Suprapubic skin (tissue), 4 donors: ENCODE results near the gene AP2B1.

ENCODE experiments used
- EP300 ChIP-seq: sonication (generic); formaldehyde crosslinking; IDR thresholded peaks from one replicate; pipeline ENCODE4 v1.6.1; 2017; ENCODE audit warnings: antibody characterized with exemption
- POLR2A ChIP-seq, 2 donors: fragments of 450-650 bp; IDR thresholded peaks; one replicate each; pipeline ENCODE4 v1.6.1; 2017; ENCODE audit warnings: antibody characterized with exemption in 2 of 2, mild to moderate bottlenecking in 2 of 2, moderate library complexity in 2 of 2
- POLR2AphosphoS5 ChIP-seq, 3 donors: sonication (generic); formaldehyde crosslinking; IDR thresholded peaks; one replicate each; pipeline ENCODE4 v1.6.1; 2017; ENCODE audit warnings: antibody characterized with exemption in 3 of 3
- TF ChIP-seq, protein P1 (sequence below), 2 donors: fragments of 200-600 bp in 1 of 2; fragments of 450-650 bp in 1 of 2; sonication (generic) in 1 of 2; IDR thresholded peaks; one replicate each; pipeline ENCODE4 v1.5.1; 2016 to 2019; ENCODE audit warnings: antibody characterized with exemption in 2 of 2, mild to moderate bottlenecking in 1 of 2, moderate library complexity in 1 of 2

DNA sequence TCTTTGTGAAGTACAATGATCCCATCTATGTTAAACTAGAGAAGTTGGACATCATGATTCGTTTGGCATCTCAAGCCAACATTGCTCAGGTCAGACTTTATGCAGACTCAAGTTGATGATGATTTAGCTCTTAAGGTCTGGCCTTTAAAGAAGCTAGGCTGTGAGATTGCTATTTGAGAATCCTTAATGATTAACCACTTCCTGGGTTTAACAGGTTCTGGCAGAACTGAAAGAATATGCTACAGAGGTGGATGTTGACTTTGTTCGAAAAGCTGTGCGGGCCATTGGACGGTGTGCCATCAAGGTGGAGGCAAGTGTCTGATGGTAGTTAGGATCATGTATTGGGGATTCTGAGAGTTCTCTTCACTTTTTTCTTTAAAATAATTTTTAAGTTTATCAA lies 40.3 kb downstream of the AP2B1 start:
- TF ChIP-seq, protein P1, sequence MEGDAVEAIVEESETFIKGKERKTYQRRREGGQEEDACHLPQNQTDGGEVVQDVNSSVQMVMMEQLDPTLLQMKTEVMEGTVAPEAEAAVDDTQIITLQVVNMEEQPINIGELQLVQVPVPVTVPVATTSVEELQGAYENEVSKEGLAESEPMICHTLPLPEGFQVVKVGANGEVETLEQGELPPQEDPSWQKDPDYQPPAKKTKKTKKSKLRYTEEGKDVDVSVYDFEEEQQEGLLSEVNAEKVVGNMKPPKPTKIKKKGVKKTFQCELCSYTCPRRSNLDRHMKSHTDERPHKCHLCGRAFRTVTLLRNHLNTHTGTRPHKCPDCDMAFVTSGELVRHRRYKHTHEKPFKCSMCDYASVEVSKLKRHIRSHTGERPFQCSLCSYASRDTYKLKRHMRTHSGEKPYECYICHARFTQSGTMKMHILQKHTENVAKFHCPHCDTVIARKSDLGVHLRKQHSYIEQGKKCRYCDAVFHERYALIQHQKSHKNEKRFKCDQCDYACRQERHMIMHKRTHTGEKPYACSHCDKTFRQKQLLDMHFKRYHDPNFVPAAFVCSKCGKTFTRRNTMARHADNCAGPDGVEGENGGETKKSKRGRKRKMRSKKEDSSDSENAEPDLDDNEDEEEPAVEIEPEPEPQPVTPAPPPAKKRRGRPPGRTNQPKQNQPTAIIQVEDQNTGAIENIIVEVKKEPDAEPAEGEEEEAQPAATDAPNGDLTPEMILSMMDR (IDR thresholded peaks at IDR 0.05): no peak
- no peak for TF ChIP-seq POLR2AphosphoS5 (IDR thresholded peaks at IDR 0.05)
- no peak for TF ChIP-seq POLR2A (IDR thresholded peaks at IDR 0.05)
- TF ChIP-seq EP300: no peak
